Gastrocnemius medialis (tissue), 4 donors: ENCODE results near the gene CSKMT.

Source experiments
- POLR2A ChIP-seq, 2 donors: fragments of 450-650 bp; IDR thresholded peaks; one replicate each; pipeline ENCODE4 v1.6.1; 2017; ENCODE audit warnings: antibody characterized with exemption in 2 of 2, mild to moderate bottlenecking in 2 of 2, moderate library complexity in 2 of 2
- TF ChIP-seq, protein P1 (sequence below), 5 experiments: fragments of 450-650 bp in 3 of 5; fragments of 200-600 bp in 2 of 5; sonication (generic) in 2 of 5; IDR thresholded peaks in 4 of 5; conservative IDR thresholded peaks in 1 of 5; 1 replicate in 4 of 5; 2 replicates in 1 of 5; pipeline ENCODE4 v1.5.1; 2016 to 2019; ENCODE audit warnings: antibody characterized with exemption in 5 of 5, mild to moderate bottlenecking in 3 of 5, moderate library complexity in 3 of 5

- TF ChIP-seq POLR2A (IDR thresholded peaks at IDR 0.05): no peak
- TF ChIP-seq, protein P1, sequence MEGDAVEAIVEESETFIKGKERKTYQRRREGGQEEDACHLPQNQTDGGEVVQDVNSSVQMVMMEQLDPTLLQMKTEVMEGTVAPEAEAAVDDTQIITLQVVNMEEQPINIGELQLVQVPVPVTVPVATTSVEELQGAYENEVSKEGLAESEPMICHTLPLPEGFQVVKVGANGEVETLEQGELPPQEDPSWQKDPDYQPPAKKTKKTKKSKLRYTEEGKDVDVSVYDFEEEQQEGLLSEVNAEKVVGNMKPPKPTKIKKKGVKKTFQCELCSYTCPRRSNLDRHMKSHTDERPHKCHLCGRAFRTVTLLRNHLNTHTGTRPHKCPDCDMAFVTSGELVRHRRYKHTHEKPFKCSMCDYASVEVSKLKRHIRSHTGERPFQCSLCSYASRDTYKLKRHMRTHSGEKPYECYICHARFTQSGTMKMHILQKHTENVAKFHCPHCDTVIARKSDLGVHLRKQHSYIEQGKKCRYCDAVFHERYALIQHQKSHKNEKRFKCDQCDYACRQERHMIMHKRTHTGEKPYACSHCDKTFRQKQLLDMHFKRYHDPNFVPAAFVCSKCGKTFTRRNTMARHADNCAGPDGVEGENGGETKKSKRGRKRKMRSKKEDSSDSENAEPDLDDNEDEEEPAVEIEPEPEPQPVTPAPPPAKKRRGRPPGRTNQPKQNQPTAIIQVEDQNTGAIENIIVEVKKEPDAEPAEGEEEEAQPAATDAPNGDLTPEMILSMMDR (IDR thresholded peaks at IDR 0.05 in 4 of 5, conservative IDR thresholded peaks at IDR 0.05 in 1 of 5): no peak
Observed at GRCh38 chr11:62705413-62705812, 40.3 kb downstream of the CSKMT start.
